PC-3 (cell line): ENCODE measurements around the gene AFF1. TPM values are rescaled to one million over a fixed set of nuclear protein-coding genes. Genes with fewer than 3 reads are reported as not detected.
A peak's percentile ranks its signal among the peaks of the same experiment; 100 is the strongest.

ENCODE experiments used
- ATAC-seq: fragments of 200-7000 bp; cut with Tn5 transposase; 2 replicates; pipeline ENCODE4 v1.9.1; 2020; ENCODE audit warnings: mild to moderate bottlenecking, moderate library complexity
- BruUV-seq: library from RNA; stranded (reverse); fragments of 400-500 nt; replicated peaks from 2 replicates; lab custom pipeline; 2021; lab: Mats Ljungman, UMichigan
- CTCF ChIA-PET: fragments of 300-600 bp; sonication (Branson Sonifier 250); formaldehyde crosslinking; loops from one replicate; lab custom pipeline; 2022; ENCODE audit warnings: antibody characterized with exemption; lab: Charles Lee
- POLR2A ChIA-PET: fragments of 300-600 bp; sonication (Branson Sonifier 250); formaldehyde crosslinking; loops from one replicate; lab custom pipeline; 2022; ENCODE audit warnings: antibody characterized with exemption; ENCODE audit not compliant: unreplicated experiment; lab: Charles Lee
- DNase-seq: peaks from one replicate; pipeline ENCODE4 v3.0.0-alpha.2; 2015
- H2AFZ ChIP-seq: fragments of 300-600 bp; sonication (generic); 2 replicates; pipeline ENCODE4 v1.6.0; 2016; ENCODE audit warnings: antibody characterized with exemption, low read length
- H3F3A ChIP-seq: fragments of 300-600 bp; sonication (generic); one replicate; pipeline ENCODE4 v1.6.0; 2017; ENCODE audit warnings: antibody characterized with exemption, low read length, control low read depth, mild to moderate bottlenecking; ENCODE audit not compliant: unreplicated experiment
- H3K27ac ChIP-seq: fragments of 300-600 bp; sonication (generic); 2 replicates; pipeline ENCODE4 v1.5.1; 2016; ENCODE audit warnings: mild to moderate bottlenecking, low read length
- H3K27me3 ChIP-seq: fragments of 300-600 bp; sonication (generic); 2 replicates; pipeline ENCODE4 v1.6.1; 2016; ENCODE audit warnings: low read length, mixed read lengths
- H3K36me3 ChIP-seq: fragments of 300-600 bp; sonication (generic); 2 replicates; pipeline ENCODE4 v1.6.1; 2016; ENCODE audit warnings: low read depth, mixed run types, low read length, mixed read lengths
- H3K4me1 ChIP-seq: fragments of 300-600 bp; sonication (generic); 2 replicates; pipeline ENCODE4 v1.5.1; 2016; ENCODE audit warnings: low read length; ENCODE audit not compliant: insufficient read depth
- H3K4me2 ChIP-seq: fragments of 300-600 bp; sonication (generic); 2 replicates; pipeline ENCODE4 v1.6.0; 2016; ENCODE audit warnings: low read length
- H3K4me3 ChIP-seq: fragments of 300-600 bp; sonication (generic); 2 replicates; pipeline ENCODE4 v1.5.1; 2016; ENCODE audit warnings: mild to moderate bottlenecking, low read length, mixed read lengths
- H3K79me2 ChIP-seq: fragments of 300-600 bp; sonication (generic); 2 replicates; pipeline ENCODE4 v1.6.1; 2017; ENCODE audit warnings: low read length, mixed read lengths
- H3K9ac ChIP-seq: fragments of 300-600 bp; sonication (generic); 2 replicates; pipeline ENCODE4 v1.6.0; 2016; ENCODE audit warnings: mild to moderate bottlenecking, low read length
- H3K9me2 ChIP-seq: fragments of 300-600 bp; sonication (generic); replicated peaks from 2 replicates; pipeline ENCODE4 v1.6.1; 2016; ENCODE audit warnings: mixed run types, low read length, mixed read lengths
- H3K9me3 ChIP-seq: fragments of 300-600 bp; sonication (generic); 2 replicates; pipeline ENCODE4 v1.6.1; 2016; ENCODE audit warnings: low read length, mixed read lengths
- H4K20me1 ChIP-seq: fragments of 300-600 bp; sonication (generic); 2 replicates; pipeline ENCODE4 v1.6.1; 2016; ENCODE audit warnings: low read length, mixed read lengths
- EZH2 ChIP-seq: fragments of 300-600 bp; sonication (generic); IDR thresholded peaks from one replicate; pipeline ENCODE4 v1.6.1; 2017; ENCODE audit warnings: antibody characterized with exemption, mild to moderate bottlenecking, low read length; ENCODE audit not compliant: unreplicated experiment
- EZH2phosphoT487 ChIP-seq: fragments of 300-600 bp; sonication (generic); IDR thresholded peaks from 2 replicates; pipeline ENCODE4 v1.6.1; 2018; ENCODE audit warnings: mild to moderate bottlenecking, antibody characterized with exemption, low read length, borderline replicate concordance
- intact Hi-C: fragments of 100-400 bp; cut with micrococcal nuclease; formaldehyde crosslinking; loops from 2 replicates; pipeline ENCODE4 v1.9.0; 2023
- total RNA-seq: library from RNA; depleted of rRNA; stranded (reverse); fragments of >200 nt; gene quantifications from 2 replicates; pipeline ENCODE4 v1.2.3, GENCODE V29; 2014
- TF ChIP-seq, protein P1 (sequence below): fragments of 300-600 bp; sonication (generic); conservative IDR thresholded peaks from 2 replicates; pipeline ENCODE4 v1.5.1; 2017; ENCODE audit warnings: antibody characterized with exemption, low read depth, mild to moderate bottlenecking, low read length

Gene AFF1
- total RNA-seq, 1 experiment from 2014 or later, result 8.1 TPM

DNA sequence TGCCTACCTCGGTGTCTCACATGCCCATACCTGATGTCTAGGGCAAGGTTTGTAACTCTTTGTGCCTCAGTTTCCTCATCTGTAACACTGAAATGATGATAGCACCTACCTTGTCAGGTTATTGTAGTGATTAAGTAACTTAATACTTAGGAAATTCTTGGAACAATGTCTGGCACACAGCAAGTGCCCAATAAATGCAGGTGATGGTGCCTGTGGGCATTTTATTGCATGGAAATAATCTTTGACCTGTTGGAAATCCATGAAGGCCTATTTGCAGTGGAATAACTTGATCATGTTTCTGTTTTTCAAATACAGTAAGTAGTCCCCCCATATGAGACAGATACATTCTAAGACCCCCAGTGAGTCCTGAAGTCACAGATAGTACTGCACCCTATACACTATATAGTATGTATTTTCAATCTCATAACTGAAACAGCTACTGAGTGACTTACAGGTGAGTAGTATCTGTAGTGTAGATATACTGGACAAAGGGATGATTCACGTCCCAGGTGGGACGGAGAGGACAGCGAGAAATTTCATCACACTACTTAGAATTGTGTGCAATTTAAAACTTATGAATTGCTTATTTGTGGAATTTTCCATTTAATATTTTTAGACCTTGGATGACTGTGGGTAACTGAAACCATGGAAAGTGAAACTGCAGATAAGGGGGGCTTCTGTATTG lies 42.1 kb downstream of the AFF1 start:
- Histone ChIP-seq H4K20me1 (no peaks in the 10 kb centered on the region), H3K9ac (peak overlapping the region; percentile 56), H3K4me1 (peaks cover 51% of the 10 kb centered on the region), H3K79me2 (peaks cover 15% of the 10 kb centered on the region), H3F3A (no peaks in the 10 kb centered on the region), H3K27ac (peak overlapping the region; percentile 94), H3K4me2 (peak overlapping the region; percentile 76), H3K9me3 (no peaks in the 10 kb centered on the region), H2AFZ (0 out of 2 replicates have a peak overlapping the region, but pooled peaks have one; percentile 7), H3K36me3 (no peaks in the 10 kb centered on the region), H3K4me3 (peak overlapping the region; percentile 52), H3K27me3 (no peaks in the 10 kb centered on the region), H3K9me2 (no peaks in the 10 kb centered on the region)
- DNase-seq, result peak; percentile 60
- CTCF ChIA-PET, result no interaction called here
- no TSS peak for BruUV-seq
- POLR2A ChIA-PET, result no interaction called here
- intact Hi-C loops, result loop anchor here (1.0 kb wide), 1 partner anchor 35 kb away; no protein-coding TSS in a partner anchor
- TF ChIP-seq, protein P1, sequence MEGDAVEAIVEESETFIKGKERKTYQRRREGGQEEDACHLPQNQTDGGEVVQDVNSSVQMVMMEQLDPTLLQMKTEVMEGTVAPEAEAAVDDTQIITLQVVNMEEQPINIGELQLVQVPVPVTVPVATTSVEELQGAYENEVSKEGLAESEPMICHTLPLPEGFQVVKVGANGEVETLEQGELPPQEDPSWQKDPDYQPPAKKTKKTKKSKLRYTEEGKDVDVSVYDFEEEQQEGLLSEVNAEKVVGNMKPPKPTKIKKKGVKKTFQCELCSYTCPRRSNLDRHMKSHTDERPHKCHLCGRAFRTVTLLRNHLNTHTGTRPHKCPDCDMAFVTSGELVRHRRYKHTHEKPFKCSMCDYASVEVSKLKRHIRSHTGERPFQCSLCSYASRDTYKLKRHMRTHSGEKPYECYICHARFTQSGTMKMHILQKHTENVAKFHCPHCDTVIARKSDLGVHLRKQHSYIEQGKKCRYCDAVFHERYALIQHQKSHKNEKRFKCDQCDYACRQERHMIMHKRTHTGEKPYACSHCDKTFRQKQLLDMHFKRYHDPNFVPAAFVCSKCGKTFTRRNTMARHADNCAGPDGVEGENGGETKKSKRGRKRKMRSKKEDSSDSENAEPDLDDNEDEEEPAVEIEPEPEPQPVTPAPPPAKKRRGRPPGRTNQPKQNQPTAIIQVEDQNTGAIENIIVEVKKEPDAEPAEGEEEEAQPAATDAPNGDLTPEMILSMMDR, result no peak
- TF ChIP-seq EZH2, result no peak
- ATAC-seq, result peak; percentile 51

DNA sequence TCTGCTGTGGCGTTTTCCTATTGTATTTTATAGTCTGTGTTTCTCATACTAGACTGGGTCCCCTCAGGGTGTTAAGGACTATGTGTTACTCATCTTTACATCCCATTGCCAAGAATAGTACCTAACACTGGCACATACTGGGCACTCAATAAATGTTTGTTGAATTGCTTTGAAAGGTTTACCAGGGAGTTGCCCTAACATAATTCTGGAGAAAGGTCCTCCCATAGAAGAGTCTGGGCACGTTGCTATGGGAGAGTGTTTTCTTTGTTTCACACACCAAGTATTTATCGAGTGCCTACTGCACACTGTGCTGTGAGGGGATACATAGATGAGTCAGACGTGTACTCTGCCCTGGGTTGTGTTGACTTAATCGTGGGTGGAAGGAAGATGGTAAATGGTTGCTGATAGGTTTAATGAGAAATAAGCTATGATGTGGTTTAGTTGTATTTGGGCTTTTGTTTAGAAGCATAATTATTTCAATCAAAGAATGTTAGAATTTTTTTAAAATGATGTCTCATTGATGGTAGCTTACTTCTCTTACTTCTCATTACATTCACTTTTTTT lies 42.9 kb downstream of the AFF1 start:
- DNase-seq, result peak; percentile 88
- ChIA-PET POLR2A (interaction anchor here (0.6 to 0.8 kb wide), 2 partner anchors 20 to 43 kb away, joined by 6 to 11 read pairs; partner anchors contain the start of gene AFF1), CTCF (no interaction called here)
- TF ChIP-seq EZH2phosphoT487 (no peak), EZH2 (no peak)
- TF ChIP-seq, protein P1, result no peak
- peak overlapping the region; percentile 52 for H3K4me3 ChIP-seq
- peak overlapping the region; percentile 94 for H3K27ac ChIP-seq
- no peaks in the 10 kb centered on the region for H3F3A ChIP-seq
- no TSS peak for BruUV-seq
- peaks cover 12% of the 10 kb centered on the region for H3K79me2 ChIP-seq
- H2AFZ ChIP-seq, result peak overlapping the region; percentile 7; the same call in 1 of the 2 replicates
- H3K4me1 ChIP-seq, result peaks cover 49% of the 10 kb centered on the region
- H3K4me2 ChIP-seq, result peak overlapping the region; percentile 76
- no peaks in the 10 kb centered on the region for H3K9me3 ChIP-seq
- H3K9me2 ChIP-seq, result no peaks in the 10 kb centered on the region
- no peaks in the 10 kb centered on the region for H3K27me3 ChIP-seq
- H3K36me3 ChIP-seq, result no peaks in the 10 kb centered on the region
- intact Hi-C loops, result loop anchor here (1.0 kb wide), 1 partner anchor 35 kb away; no protein-coding TSS in a partner anchor
- no peaks in the 10 kb centered on the region for H4K20me1 ChIP-seq
- H3K9ac ChIP-seq, result peak overlapping the region; percentile 56
- ATAC-seq, result peak; percentile 98

DNA sequence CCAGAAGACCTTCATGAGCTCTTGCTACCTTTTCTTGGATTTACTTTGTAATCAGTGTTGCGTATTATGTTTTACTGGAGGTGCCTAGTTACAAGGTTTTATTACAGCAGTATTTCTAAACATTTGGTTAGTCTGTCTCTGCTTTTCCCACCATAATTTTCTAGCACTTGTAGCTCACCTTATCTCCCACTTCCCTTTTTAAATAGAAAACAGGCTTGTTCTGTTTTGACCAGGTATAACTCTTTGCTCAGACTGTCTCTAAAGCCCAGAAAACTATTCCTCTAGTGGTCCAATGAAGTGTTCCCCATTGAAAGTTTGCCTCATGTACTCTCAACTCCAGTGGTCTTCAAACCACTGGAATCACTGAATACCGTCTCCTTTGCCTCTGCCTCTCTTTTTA lies 43.9 kb downstream of the AFF1 start:
- H3K4me2 ChIP-seq, result no peak overlapping the region
- H3K4me3 ChIP-seq, result no peak overlapping the region
- TF ChIP-seq EZH2 (no peak), EZH2phosphoT487 (no peak)
- TF ChIP-seq, protein P1, result no peak
- H3F3A ChIP-seq, result no peaks in the 10 kb centered on the region
- DNase-seq (no peak), ATAC-seq (no peak)
- no peaks in the 10 kb centered on the region for H3K9me2 ChIP-seq
- H3K27ac ChIP-seq, result peak overlapping the region; percentile 94
- H3K79me2 ChIP-seq, result peaks cover 12% of the 10 kb centered on the region
- no peaks in the 10 kb centered on the region for H3K27me3 ChIP-seq
- ChIA-PET CTCF (no interaction called here), POLR2A (interaction anchor here (0.8 kb wide), 1 partner anchor 44 kb away, joined by 6 read pairs; the partner anchor contains the start of gene AFF1)
- H3K36me3 ChIP-seq, result no peaks in the 10 kb centered on the region
- BruUV-seq, result no TSS peak
- H3K9ac ChIP-seq, result no peak overlapping the region
- H3K9me3 ChIP-seq, result no peaks in the 10 kb centered on the region
- H3K4me1 ChIP-seq, result peaks cover 39% of the 10 kb centered on the region
- intact Hi-C loops, result no loop called here
- no peaks in the 10 kb centered on the region for H4K20me1 ChIP-seq
- no peak overlapping the region for H2AFZ ChIP-seq
